ENCODE results near the gene CNBP.
"Not testable (repeated sequence)": the region's sequence is repeated elsewhere in the genome, so short reads cannot be mapped to it uniquely, and the experiment has no call there.

Gene CNBP

GRCh38 chr3:129184784-129185542, 1.3 kb upstream of the CNBP start:
- not testable (repeated sequence) for FAIRE-seq

- FAIRE-seq: no peak
Measured at GRCh38 chr3:129184396-129184657, 631 bp upstream of the CNBP start.

- FAIRE-seq: no peak
Measured at GRCh38 chr3:129182390-129183185, 1.1 kb downstream of the CNBP start.

GRCh38 chr3:129181819-129182218, 1.9 kb downstream of the CNBP start:
- no peak for FAIRE-seq

DNA sequence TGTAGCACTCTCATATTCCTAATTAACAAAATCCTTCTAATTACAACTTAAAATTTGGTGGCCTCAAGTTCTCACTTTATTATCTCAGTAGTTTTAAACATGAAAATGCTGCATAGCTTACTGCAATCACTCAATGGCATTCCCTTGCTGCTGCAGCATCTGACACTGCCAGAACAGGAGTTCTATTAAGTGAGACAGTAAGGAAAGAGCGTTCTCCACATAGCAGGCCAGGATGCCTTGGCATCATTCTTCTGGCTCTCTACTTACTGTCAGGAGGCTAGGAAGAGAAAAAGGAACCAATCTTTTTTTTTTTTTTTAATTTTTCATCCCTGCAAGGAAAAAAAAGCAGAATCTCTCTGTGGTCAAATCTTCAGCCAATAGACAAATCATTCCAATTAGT, 3.2 kb downstream of the CNBP start:
- FAIRE-seq: no peak

DNA sequence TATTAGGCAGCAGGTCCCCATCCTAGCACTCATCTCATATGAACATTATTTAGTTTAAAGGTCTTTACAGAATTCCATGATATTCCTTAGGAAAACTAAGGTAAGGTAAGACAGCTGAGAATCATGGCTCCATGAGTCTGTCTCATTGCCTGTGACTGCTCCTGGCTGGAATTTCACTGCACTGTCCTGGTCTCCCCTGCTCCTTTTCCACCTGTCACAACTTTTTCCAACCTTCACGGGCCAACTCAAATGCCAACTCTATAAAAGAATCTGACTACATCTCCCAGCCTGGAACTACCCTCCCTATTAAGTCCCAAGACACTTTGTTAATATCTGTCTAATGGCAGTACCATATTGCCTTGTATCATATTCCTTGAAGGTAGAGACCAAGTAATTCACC, 7.6 kb downstream of the CNBP start:
- FAIRE-seq: no peak

GRCh38 chr3:129173725-129174124, 10.0 kb downstream of the CNBP start:
- FAIRE-seq: no peak

GRCh38 chr3:129173206-129173605, 10.5 kb downstream of the CNBP start:
- no peak for FAIRE-seq

- no peak for FAIRE-seq
Measured at GRCh38 chr3:129166579-129167332, 16.9 kb downstream of the CNBP start.

DNA sequence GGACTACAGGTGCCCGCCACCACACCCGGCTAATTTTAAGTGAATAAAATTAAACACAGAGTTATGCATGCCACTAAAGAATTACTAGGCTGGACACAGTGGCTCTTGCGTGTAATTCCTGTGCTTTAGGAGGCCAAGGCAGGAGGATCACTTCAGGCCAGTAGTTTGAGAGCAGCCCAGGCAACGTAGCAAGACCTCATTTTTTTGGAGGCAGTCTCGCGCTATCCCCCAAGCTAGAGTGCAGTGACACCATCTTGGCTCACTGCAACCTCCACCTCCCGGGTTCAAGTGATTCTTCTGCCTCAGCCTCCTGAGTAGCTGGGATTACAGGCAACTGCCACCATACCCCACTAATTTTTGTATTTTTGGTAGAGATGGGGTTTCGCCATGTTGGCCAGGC, 18.1 kb downstream of the CNBP start:
- not testable (repeated sequence) for FAIRE-seq

DNA sequence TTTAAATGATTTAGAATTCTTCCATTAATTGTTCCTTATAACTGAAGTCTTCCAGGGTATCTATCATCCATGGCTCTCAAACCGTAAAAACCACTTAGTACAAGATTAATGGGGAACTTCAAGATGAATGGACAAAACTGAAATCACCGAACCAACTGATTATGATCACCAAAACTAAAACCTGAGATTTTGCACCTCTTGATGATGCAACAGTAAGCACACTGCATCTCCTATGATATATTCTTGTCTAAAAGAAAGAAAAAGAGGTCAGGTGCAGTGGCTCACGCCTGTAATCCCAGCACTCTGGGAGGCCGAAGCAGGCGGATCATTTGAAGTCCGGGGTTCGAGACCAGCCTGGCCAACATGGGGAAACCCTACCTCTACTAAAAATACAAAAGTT, 19.2 kb downstream of the CNBP start:
- no peak for FAIRE-seq

DNA sequence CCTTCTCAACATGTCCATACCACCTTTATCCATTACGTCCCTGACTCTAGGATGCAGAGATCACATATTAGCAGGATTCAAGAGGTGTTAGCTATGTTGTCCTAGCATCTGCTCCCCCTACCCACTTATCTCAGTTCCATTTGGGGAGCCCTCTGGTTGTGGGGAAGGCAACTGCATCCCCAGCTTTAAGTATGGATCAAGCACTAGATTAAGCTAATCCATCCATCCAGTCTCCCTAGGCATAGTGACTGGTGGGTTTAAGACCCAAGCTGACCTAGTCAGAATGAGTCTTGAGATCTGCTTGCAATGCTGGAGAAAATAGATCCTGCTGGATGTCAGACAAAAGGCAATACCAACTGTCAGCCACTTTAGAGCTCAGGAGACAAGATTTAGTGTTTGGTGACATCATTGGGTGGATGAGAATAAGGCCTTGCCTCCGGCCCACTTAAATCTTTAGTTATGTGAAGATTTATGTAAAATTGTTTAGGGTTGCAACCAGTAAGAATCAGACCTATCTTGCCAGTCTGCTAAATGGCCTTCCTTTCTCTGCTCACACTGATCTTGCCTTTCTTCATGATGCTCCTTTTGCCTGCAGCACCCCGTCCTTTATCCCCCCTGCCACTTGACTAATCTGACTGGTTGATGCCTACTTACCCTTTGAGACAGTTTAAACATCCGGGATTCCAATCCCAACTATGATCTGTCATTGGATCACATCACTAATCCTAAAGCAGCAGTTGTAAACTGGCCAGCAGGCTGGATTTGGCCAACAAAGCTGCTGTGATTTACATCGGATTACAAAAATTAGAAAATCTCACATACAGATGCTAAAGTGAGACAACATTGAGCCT, 20.7 kb downstream of the CNBP start:
- FAIRE-seq: no peak

GRCh38 chr3:129161860-129162271, 21.8 kb downstream of the CNBP start:
- no peak for FAIRE-seq

DNA sequence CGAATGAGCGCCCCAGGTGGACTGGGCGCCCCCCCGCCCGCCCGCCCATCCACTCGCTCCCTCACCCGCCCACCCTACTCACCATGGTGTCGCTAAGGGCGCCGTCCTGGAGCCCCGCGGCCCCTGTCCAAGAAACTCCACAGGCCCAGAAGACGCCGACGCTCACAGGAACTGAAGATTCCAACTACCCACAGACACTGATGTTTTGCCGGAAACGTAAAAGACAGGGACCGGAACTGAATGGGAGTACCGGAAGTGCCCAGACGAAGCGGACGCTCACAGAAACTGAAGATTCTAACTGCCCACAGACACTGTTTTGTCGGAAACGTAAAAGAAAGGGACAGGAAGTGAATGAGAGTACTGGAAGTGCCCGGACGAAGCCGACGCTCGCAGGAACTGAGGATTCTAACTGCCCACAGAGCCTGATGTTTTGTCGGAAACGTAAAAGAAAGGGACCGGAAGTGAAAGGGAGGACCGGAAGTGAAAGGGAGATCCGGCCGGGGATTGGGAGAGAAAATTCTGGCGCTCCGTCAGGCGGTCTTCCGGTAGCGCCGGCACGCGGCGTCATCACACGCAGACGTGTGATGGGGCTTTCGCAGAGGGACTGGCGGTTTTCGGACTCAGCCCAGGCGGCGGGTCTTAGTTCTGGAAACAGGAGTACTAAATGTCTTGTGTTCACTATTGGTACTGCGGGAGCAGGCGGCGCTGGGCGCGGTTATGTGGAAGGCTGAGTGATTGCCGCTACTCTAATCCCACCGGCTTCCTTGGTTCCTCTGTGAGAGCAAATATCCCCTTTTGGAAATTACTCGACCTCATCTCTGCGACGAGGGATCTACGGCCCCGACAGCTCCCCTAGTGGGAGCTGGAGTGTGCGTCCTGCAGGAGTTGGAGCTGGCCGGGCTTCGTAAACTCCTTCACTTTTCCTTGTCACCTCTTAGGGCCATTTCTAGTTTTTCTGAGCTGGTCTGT, 22.5 kb downstream of the CNBP start, which contains the start of gene ISY1:
Gene ISY1, minus strand, starts transcription at position 173 of the 969 bp plus-strand sequence. Its CDS starts 88 bp downstream, at position 85.
- FAIRE-seq: no peak

DNA sequence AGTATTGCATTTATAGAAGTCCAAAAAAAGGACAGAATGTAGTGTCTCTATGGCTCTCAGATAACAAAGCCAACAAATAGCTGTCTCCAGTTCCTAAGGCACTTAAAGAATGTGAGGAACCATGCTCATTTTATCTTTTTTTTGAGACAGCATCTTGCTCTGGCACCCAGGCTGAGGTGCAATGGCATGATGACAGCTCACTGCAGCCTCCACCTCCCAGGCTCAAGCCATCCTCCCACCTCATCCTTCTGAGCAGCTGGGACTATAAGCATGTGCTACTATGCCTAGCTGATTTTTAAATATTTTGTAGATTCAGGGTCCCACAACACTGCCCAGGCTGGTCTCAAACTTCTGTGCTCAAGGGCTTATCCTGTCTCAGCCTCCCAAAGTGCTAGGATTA, 38.9 kb downstream of the CNBP start:
- FAIRE-seq: no peak

DNA sequence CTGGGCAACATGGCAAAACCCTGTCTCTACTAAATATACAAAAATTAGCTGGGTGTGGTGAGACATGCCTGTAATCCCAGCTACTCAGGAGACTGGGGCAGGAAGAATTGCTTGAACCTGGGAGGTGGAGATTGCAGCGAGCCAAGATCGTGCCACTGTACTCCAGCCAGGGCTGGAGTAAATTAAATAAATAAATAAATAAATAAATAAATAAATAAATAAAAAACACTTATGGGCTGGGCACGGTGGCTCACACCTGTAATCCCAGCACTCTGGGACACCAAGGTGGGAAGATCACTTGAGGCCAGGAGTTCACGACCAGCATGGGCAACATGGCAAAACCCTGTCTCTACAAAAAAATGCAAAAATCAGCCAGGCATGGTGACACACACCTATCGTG, 42.7 kb downstream of the CNBP start:
- FAIRE-seq: not testable (repeated sequence)

DNA sequence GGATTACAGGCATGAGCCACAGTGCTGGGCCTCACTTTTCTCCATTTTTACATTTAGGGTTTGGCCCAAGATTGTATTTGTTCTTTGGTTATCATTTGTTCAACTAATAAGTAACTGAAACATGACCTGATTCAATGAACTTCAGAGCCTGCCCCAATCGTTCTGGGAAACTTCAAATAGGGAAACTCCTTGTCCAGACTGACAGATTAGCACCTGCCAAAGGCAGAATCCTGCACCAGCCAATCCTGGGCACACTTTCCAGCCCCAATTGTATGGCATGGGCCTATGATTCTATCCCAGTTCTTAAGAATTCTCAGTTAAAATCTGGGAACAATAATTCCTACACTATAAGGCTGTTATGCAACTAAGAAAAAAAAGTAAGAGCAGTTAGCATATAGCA, 43.8 kb downstream of the CNBP start:
- FAIRE-seq: no peak

GRCh38 chr3:129136275-129136674, 47.4 kb downstream of the CNBP start:
- FAIRE-seq: not testable (repeated sequence)

- no peak for FAIRE-seq
Measured at GRCh38 chr3:129132097-129132866, 51.4 kb downstream of the CNBP start.

DNA sequence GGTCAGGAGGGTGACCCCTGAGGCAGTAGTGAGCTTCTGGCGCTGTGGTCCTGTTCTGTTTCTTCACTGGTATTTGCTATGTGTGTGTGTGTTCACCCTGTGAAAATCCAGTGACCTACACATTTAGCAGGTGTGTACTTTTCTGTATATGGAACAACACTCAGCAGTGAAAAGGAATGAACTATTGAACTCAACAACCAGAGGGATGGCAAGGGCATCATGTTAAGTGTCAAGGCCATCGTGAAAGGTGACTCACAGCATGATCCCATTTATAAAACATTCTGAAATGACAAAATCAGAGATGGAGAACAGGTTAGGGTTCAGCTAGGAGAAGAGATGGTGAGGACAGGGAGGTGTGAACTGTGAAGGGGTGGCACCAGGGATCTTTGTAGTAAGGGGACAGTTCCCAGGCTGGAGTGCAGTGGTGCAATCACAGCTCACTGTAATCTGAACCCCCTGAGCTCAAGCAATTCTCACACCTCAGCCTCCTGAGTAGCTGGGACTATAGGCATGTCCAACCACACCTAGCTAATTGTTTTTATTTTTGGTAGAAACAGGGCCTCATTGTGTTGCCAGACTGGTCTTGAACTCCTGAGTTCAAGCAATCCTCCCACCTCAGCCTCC, 52.1 kb downstream of the CNBP start:
- FAIRE-seq: no peak
